ENCODE measurements around the gene ETV3.
A peak's percentile ranks its signal among the peaks of the same experiment; 100 is the strongest.
"Not testable (repeated sequence)": the region's sequence is repeated elsewhere in the genome, so short reads cannot be mapped to it uniquely, and the experiment has no call there.

The ETV3 gene

GRCh38 chr1:157111396-157112165 lies 26.6 kb downstream of the ETV3 start:
- no peak for DNase-seq

GRCh38 chr1:157110686-157111085 lies 27.5 kb downstream of the ETV3 start:
- DNase-seq = no peak

GRCh38 chr1:157110003-157110402 lies 28.2 kb downstream of the ETV3 start:
- DNase-seq = no peak

- no peak for DNase-seq
Measured at GRCh38 chr1:157108448-157108847, 29.7 kb downstream of the ETV3 start.

- DNase-seq = no peak
Measured at GRCh38 chr1:157107702-157108101, 30.5 kb downstream of the ETV3 start.

GRCh38 chr1:157106813-157107189 lies 31.4 kb downstream of the ETV3 start:
- no peak for DNase-seq

- peak; percentile 43 for DNase-seq
Measured at GRCh38 chr1:157105988-157106812, 32.0 kb downstream of the ETV3 start.

- no peak for DNase-seq
Measured at GRCh38 chr1:157105298-157105987, 32.8 kb downstream of the ETV3 start.

GRCh38 chr1:157104598-157105293 lies 33.4 kb downstream of the ETV3 start:
- DNase-seq = no peak

- no peak for DNase-seq
Measured at GRCh38 chr1:157103268-157103667, 34.9 kb downstream of the ETV3 start.

GRCh38 chr1:157101149-157101548 lies 37.0 kb downstream of the ETV3 start:
- no peak for DNase-seq

- no peak for DNase-seq
Measured at GRCh38 chr1:157099633-157100009, 38.6 kb downstream of the ETV3 start, which contains the start of gene ETV3L. ETV3L (minus strand) TSS chr1:157099808; CDS start chr1:157099523, 285 bp downstream.

- not testable (repeated sequence) for DNase-seq
Measured at GRCh38 chr1:157098987-157099632, 39.1 kb downstream of the ETV3 start.

GRCh38 chr1:157098519-157098918 lies 39.7 kb downstream of the ETV3 start:
- DNase-seq = no peak

- no peak for DNase-seq
Measured at GRCh38 chr1:157097692-157098091, 40.5 kb downstream of the ETV3 start.

- no peak for DNase-seq
Measured at GRCh38 chr1:157096881-157097280, 41.3 kb downstream of the ETV3 start.

GRCh38 chr1:157095551-157095950 lies 42.6 kb downstream of the ETV3 start:
- no peak for DNase-seq

GRCh38 chr1:157095091-157095490 lies 43.1 kb downstream of the ETV3 start:
- no peak for DNase-seq

- no peak for DNase-seq
Measured at GRCh38 chr1:157092831-157093230, 45.4 kb downstream of the ETV3 start.

- DNase-seq = no peak
Measured at GRCh38 chr1:157091668-157092273, 46.4 kb downstream of the ETV3 start.

GRCh38 chr1:157091186-157091585 lies 47.0 kb downstream of the ETV3 start:
- no peak for DNase-seq

GRCh38 chr1:157090771-157091170 lies 47.4 kb downstream of the ETV3 start:
- no peak for DNase-seq
